AG04450 (cell line): Measurements from ENCODE around the gene PCMTD2. TPM values are rescaled to one million over a fixed set of nuclear protein-coding genes. Genes with fewer than 3 reads are reported as not detected.

Experiments
- CTCF ChIA-PET: fragments of 300-600, 350-600 bp; formaldehyde crosslinking; extraction: SDS; loops from one replicate; lab custom pipeline; 2022; ENCODE audit warnings: antibody characterized with exemption, inconsistent platforms; lab: Charles Lee
- POLR2A ChIA-PET: fragments of 350-600 bp; formaldehyde crosslinking; extraction: SDS; loops from one replicate; lab custom pipeline; 2021; ENCODE audit warnings: antibody characterized with exemption, inconsistent platforms; lab: Yijun Ruan, JAX
- DNase-seq: peaks from one replicate; pipeline ENCODE4 v3.0.0-alpha.2; 2011; ENCODE audit warnings: low read depth, low spot score
- H3K27ac ChIP-seq: one replicate; pipeline ENCODE4 v1.5.1; 2012; ENCODE audit warnings: low read depth, low read length, control low read depth
- H3K27me3 ChIP-seq: one replicate; pipeline ENCODE4 v1.6.0; 2012; ENCODE audit warnings: low read length; ENCODE audit not compliant: control insufficient read depth, insufficient read depth
- H3K4me3 ChIP-seq: 2 replicates; pipeline ENCODE4 v1.5.1; 2011; ENCODE audit warnings: mild to moderate bottlenecking, low read depth, low read length, control low read depth
- H3K9me3 ChIP-seq: 2 replicates; pipeline ENCODE4 v1.5.1; 2012; ENCODE audit warnings: low read length; ENCODE audit not compliant: control insufficient read depth, insufficient read depth
- CTCF ChIP-seq: IDR thresholded peaks from 2 replicates; pipeline ENCODE4 v1.5.1; 2011; ENCODE audit warnings: low read depth, low read length, control low read depth, inconsistent platforms
- polyA plus RNA-seq: library from polyadenylated mRNA; depleted of rRNA; stranded (reverse); fragments of >200 nt; gene quantifications from 2 replicates; pipeline ENCODE4 v1.2.3, GENCODE V29; 2011

Gene PCMTD2
- polyA plus RNA-seq, 1 experiment = 42.7 TPM

- DNase-seq = no peak
- H3K4me3 ChIP-seq = no peak overlapping the region
- no peak for TF ChIP-seq CTCF
- no peak overlapping the region for H3K27ac ChIP-seq
- no peaks in the 10 kb centered on the region; the same call in 1 of the 2 replicates for H3K9me3 ChIP-seq
- POLR2A ChIA-PET = no interaction called here
- CTCF ChIA-PET = no interaction called here
- H3K27me3 ChIP-seq = peaks cover 16% of the 10 kb centered on the region
These were observed 24.9 kb upstream of the PCMTD2 start for GRCh38 chr20:64230461-64231145.

DNA sequence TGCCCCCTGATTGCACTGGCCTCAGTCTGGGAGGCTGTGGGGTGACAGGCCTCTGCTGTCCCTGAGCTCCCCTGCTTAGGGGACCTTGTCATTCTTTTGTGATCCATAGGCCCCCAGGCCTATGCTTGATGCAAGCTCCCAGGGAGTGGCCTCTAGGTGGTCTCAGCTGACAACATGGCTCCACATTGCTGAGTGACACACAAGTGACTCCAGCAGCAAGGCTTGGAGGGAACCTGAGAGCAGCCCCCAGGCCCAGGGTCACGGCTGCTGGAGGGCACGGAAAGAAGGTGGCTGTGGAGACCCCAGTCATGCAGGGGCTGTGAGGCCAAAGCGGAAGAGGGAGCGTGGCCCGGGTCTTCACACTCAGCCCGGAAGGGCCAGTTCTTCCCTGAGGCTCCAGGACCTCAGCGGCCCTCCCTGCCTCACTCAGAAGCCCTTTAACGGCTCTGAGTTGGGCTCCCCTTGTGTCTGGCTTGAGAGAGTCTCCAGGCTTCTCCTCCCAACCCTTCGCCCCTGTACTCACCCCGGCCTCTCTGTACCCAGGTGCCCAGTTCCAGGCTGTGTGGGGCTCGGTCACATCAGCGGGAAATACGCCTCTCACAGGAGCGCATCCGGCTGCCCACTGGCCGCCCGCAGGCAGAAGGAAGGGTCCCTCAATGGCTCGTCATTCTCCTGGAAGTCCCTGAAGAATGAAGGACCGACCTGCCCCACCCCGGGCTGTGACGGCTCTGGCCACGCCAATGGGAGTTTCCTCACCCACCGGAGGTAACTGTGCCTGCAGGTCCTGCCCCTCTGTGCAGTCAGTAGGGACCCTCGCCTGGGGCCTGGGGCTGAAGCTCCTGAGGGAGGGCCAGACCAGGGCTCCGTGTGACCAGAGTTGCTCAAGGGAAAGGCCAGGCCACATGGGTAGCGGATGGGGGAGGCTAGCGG, 23.7 kb upstream of the PCMTD2 start:
- no peaks in the 10 kb centered on the region; the same call in 1 of the 2 replicates for H3K9me3 ChIP-seq
- no peak overlapping the region for H3K4me3 ChIP-seq
- ChIA-PET POLR2A (no interaction called here), CTCF (no interaction called here)
- TF ChIP-seq CTCF = no peak
- no peak for DNase-seq
- H3K27me3 ChIP-seq = peaks cover 16% of the 10 kb centered on the region
- H3K27ac ChIP-seq = no peak overlapping the region

DNA sequence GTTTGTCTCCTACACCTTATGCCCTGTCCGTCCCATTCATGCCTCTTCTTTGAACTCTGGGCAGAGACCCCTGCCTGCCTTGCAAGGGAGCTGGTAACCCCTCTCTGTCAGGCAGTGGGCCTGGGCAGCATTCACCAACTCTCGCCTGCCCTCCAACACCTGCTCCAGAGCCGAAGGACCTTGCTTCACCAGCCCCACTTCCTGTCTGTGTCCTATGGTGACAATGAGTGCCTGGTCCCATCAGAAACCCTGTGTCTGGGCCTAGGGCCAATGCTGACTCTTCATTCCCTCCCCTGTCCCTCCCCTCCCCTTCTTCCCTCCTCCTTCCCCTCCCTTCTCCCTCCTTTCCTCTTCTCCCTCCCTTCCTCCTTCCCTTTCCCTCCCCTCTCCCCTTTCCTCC, 22.8 kb upstream of the PCMTD2 start:
- H3K27me3 ChIP-seq = peaks cover 12% of the 10 kb centered on the region
- DNase-seq = no peak
- CTCF ChIA-PET = no interaction called here
- no peak overlapping the region for H3K4me3 ChIP-seq
- TF ChIP-seq CTCF = no peak
- no peak overlapping the region for H3K27ac ChIP-seq
- no peaks in the 10 kb centered on the region; the same call in 1 of the 2 replicates for H3K9me3 ChIP-seq
- POLR2A ChIA-PET = no interaction called here

DNA sequence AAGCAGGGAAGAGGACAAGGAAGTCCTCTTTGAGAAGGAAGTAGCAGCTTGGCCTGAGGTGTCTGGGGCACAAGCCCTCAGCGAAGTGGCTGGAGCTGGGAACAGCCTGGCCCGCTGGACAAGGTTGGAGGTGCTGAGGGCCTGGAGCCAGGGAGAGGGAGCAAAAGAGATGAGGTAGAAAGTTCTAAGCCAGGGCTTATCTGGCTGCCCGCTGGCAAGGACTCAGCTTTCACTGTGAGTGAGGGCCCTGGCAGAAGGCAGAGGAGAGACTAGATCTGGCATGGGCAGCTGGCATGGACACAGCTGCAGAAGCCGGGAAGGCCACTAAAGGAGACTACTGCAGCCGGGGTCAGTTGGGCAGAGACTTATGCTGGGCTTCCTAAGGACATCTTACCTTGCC, 21.8 kb upstream of the PCMTD2 start:
- no peak overlapping the region for H3K4me3 ChIP-seq
- H3K27ac ChIP-seq = no peak overlapping the region
- DNase-seq = no peak
- no peak for TF ChIP-seq CTCF
- ChIA-PET CTCF (no interaction called here), POLR2A (no interaction called here)
- peaks cover 4% of the 10 kb centered on the region for H3K27me3 ChIP-seq
- no peaks in the 10 kb centered on the region; the same call in 1 of the 2 replicates for H3K9me3 ChIP-seq
